HepG2 (cell line): ENCODE measurements around the gene IL4I1. TPM values are rescaled to one million over a fixed set of nuclear protein-coding genes. Genes with fewer than 3 reads are reported as not detected.

ENCODE experiments used
- ARID2 ChIP-seq: sonication (generic); formaldehyde crosslinking; IDR thresholded peaks from 2 replicates; pipeline ENCODE4 v1.8.1; 2022; ENCODE audit warnings: mild to moderate bottlenecking, missing genetic modification reagents, borderline replicate concordance
- ATAD3A ChIP-seq: sonication (generic); formaldehyde crosslinking; IDR thresholded peaks from 2 replicates; pipeline ENCODE4 v1.4.0; 2020; ENCODE audit warnings: missing genetic modification reagents
- CEBPB ChIP-seq: IDR thresholded peaks from 2 replicates; pipeline ENCODE4 v1.6.1; 2011; ENCODE audit warnings: low read depth, low read length, improper control_type of control experiment, borderline replicate concordance
- DPF2 ChIP-seq: sonication (generic); formaldehyde crosslinking; IDR thresholded peaks from 2 replicates; pipeline ENCODE4 v1.4.0; 2020; ENCODE audit warnings: mild to moderate bottlenecking, low read depth, missing genetic modification reagents, borderline replicate concordance
- LCORL ChIP-seq, 2 experiments: fragments of 450-650 bp in 1 of 2; sonication (generic) in 1 of 2; formaldehyde crosslinking in 1 of 2; IDR thresholded peaks; 2 replicates each; pipeline versions ENCODE4 v1.5.0 to v1.6.1; 2017 to 2020; ENCODE audit warnings: antibody characterized with exemption in 1 of 2, missing genetic modification reagents in 1 of 2
- NCOA2 ChIP-seq: sonication (generic); formaldehyde crosslinking; IDR thresholded peaks from 2 replicates; pipeline ENCODE4 v1.8.0; 2022; ENCODE audit warnings: inconsistent platforms
- NFRKB ChIP-seq: fragments of 450-650 bp; IDR thresholded peaks from 2 replicates; pipeline ENCODE4 v1.6.1; 2017
- PHF21A ChIP-seq: sonication (generic); formaldehyde crosslinking; IDR thresholded peaks from 2 replicates; pipeline ENCODE4 v1.5.0; 2020; ENCODE audit warnings: mild to moderate bottlenecking, missing genetic modification reagents
- TEAD3 ChIP-seq: optimal IDR thresholded peaks from 2 replicates; pipeline ENCODE3; 2016; ENCODE audit warnings: borderline replicate concordance
- ZBTB2 ChIP-seq: sonication (generic); formaldehyde crosslinking; IDR thresholded peaks from 2 replicates; pipeline ENCODE4 v1.8.0; 2022; ENCODE audit warnings: low read depth, missing genetic modification reagents
- ZBTB40 ChIP-seq, 2 experiments: fragments of 450-650 bp in 1 of 2; sonication (generic) in 1 of 2; formaldehyde crosslinking in 1 of 2; IDR thresholded peaks; 2 replicates each; pipeline versions ENCODE4 v1.6.1 to v1.8.0; 2016 to 2022; ENCODE audit warnings: antibody characterized with exemption in 1 of 2, mild to moderate bottlenecking in 1 of 2, missing genetic modification reagents in 1 of 2
- ZBTB8A ChIP-seq: sonication (generic); formaldehyde crosslinking; IDR thresholded peaks from 2 replicates; pipeline ENCODE4 v1.4.0; 2020; ENCODE audit warnings: mild to moderate bottlenecking, low read depth, missing genetic modification reagents, borderline replicate concordance
- ZNF12 ChIP-seq: sonication (generic); formaldehyde crosslinking; IDR thresholded peaks from 2 replicates; pipeline ENCODE4 v1.5.0; 2020; ENCODE audit warnings: missing genetic modification reagents
- ZNF136 ChIP-seq: sonication (generic); formaldehyde crosslinking; IDR thresholded peaks from 2 replicates; pipeline ENCODE4 v1.8.1; 2022; ENCODE audit warnings: low read depth, mild to moderate bottlenecking, moderate library complexity, missing genetic modification reagents
- ZNF224 ChIP-seq: sonication (generic); formaldehyde crosslinking; IDR thresholded peaks from 2 replicates; pipeline ENCODE4 v1.5.0; 2020; ENCODE audit warnings: mild to moderate bottlenecking, missing genetic modification reagents
- ZNF251 ChIP-seq: sonication (generic); formaldehyde crosslinking; IDR thresholded peaks from 2 replicates; pipeline ENCODE4 v1.9.0; 2021; ENCODE audit warnings: mild to moderate bottlenecking, missing genetic modification reagents
- ZNF326 ChIP-seq: sonication (generic); formaldehyde crosslinking; IDR thresholded peaks from 2 replicates; pipeline ENCODE4 v1.4.0; 2020; ENCODE audit warnings: missing genetic modification reagents, borderline replicate concordance
- ZNF75D ChIP-seq: sonication (generic); formaldehyde crosslinking; IDR thresholded peaks from 2 replicates; pipeline ENCODE4 v1.8.1; 2023; ENCODE audit warnings: missing genetic modification reagents, mild to moderate bottlenecking, borderline replicate concordance
- ZNF761 ChIP-seq: sonication (generic); formaldehyde crosslinking; conservative IDR thresholded peaks from 2 replicates; pipeline ENCODE4 v1.4.0; 2020; ENCODE audit warnings: mild to moderate bottlenecking, missing genetic modification reagents
- polyA plus RNA-seq, 8 experiments: library from polyadenylated mRNA; depleted of rRNA in 3 of 8; stranded (reverse) in 7 of 8; unstranded in 1 of 8; fragments of >200 nt; fragmentation: Illumina TruSeq in 4 of 8; extraction: Trizol in 4 of 8; gene quantifications; 2 replicates each; pipeline versions ENCODE4 v1.2.1 to v1.2.3, GENCODE V29; 2011 to 2016; ENCODE audit warnings: low read depth in 4 of 8, missing spikeins in 1 of 8, mixed read lengths in 1 of 8; ENCODE audit not compliant: insufficient read depth in 1 of 8
- total RNA-seq, 5 experiments: library from RNA; depleted of rRNA; stranded (reverse); fragments of >200 nt; fragmentation: Illumina TruSeq; extraction: Trizol; gene quantifications; 2 replicates each; pipeline ENCODE4 v1.2.3, GENCODE V29; 2016; ENCODE audit warnings: low read depth in 1 of 5

The IL4I1 gene
- total and polyA plus RNA-seq, 2 of the 13 experiments (the other 11 are each of a cell fraction or from before 2014, with no cell fraction given), result not detected

DNA sequence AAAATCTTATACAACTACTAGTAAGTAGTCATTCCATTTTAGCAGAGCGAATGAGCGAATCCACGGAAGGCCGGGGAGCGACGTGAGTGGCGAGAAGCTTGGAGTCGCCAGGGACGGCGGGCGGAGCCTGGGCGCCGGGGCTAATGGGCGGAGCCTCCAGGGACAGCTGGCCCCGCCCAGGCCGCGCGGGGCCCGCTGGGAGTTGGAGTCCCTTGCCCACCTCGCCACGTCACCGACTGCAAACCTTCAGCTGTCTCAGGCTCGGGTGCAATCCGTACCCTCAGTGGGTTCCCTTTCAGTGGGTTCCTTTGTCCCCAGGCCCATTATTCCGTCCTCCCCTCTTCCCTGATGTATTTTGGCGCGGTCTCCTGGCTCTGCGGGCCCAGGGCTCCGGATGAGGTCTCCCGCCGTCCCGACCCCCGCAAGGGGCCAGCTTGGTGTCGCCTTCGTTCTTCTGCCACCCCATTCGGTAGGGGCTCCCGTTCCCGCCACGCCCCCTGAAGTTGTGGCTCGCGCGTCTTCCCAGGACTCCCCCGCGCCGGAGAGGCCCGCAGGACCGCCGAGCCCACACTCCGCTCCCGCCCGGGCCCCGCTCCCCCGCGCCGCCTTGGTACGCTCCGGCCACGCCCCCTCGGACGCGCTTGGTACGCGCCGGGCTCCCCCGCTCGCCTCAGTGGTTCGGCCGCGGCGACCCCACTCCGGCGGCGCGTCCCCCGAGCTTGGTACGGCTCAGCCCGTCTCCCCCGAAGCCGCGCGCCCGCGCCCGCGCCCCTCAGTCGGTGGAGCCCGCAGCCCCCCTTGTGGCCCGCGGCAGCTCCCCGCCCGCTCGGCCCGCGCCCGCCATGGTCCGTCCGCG is 46.0 kb downstream of the IL4I1 start, which contains the start of gene PTOV1 (continued):
- peak; percentile 23; the same call in 1 of the 2 replicates for TF ChIP-seq ZNF12 (CRISPR knock-in tag)
- no peak for TF ChIP-seq ZNF136
- no peak for TF ChIP-seq ZBTB8A (CRISPR knock-in tag)
- no peak for TF ChIP-seq TEAD3 (CRISPR knock-in tag)
- TF ChIP-seq ZBTB40 (IDR thresholded peaks at IDR 0.05), result no peak
- TF ChIP-seq ZBTB40 (CRISPR knock-in tag; IDR thresholded peaks at IDR 0.05), result no peak; the same call in 1 of the 2 replicates
- no peak for TF ChIP-seq ARID2 (CRISPR knock-in tag)
- no peak for TF ChIP-seq ATAD3A (CRISPR knock-in tag)
- TF ChIP-seq ZNF761 (CRISPR knock-in tag), result peak; percentile 40; the same call in 1 of the 2 replicates
- no peak; the same call in 1 of the 2 replicates for TF ChIP-seq ZNF224 (CRISPR knock-in tag)
- no peak for TF ChIP-seq ZNF75D
- TF ChIP-seq DPF2, result no peak
- TF ChIP-seq LCORL (IDR thresholded peaks at IDR 0.05), result no peak
- peak; percentile 87 for TF ChIP-seq LCORL (CRISPR knock-in tag; IDR thresholded peaks at IDR 0.05)
- TF ChIP-seq PHF21A (CRISPR knock-in tag), result no peak
- TF ChIP-seq ZBTB2 (CRISPR knock-in tag), result peak; percentile 45; the same call in 1 of the 2 replicates
- TF ChIP-seq ZNF326 (CRISPR knock-in tag), result no peak
- no peak for TF ChIP-seq NFRKB
- peak; percentile 14; the same call in 1 of the 2 replicates for TF ChIP-seq NCOA2 (CRISPR knock-in tag)
- TF ChIP-seq ZNF251 (CRISPR knock-in tag), result no peak
- no peak for TF ChIP-seq CEBPB
